WTC11 (cell line): ENCODE measurements around the gene YWHAH. TPM values are rescaled to one million over a fixed set of nuclear protein-coding genes. Genes with fewer than 3 reads are reported as not detected.
A peak's percentile ranks its signal among the peaks of the same experiment; 100 is the strongest.

Source experiments
- ATAC-seq: fragments of 200-7000 bp; cut with Tn5 transposase; 2 replicates; pipeline ENCODE4 v1.10.0; 2021; ENCODE audit warnings: mild to moderate bottlenecking, moderate library complexity
- CTCF ChIA-PET: fragments of 300-600 bp; sonication (Branson Sonifier 250); formaldehyde crosslinking; loops from one replicate; lab custom pipeline; 2021; ENCODE audit warnings: antibody characterized with exemption; lab: Charles Lee
- POLR2A ChIA-PET: fragments of 350-600 bp; sonication (Branson Sonifier 250); formaldehyde crosslinking; loops from one replicate; lab custom pipeline; 2021; ENCODE audit warnings: antibody characterized with exemption; lab: Charles Lee
- DNase-seq: peaks from one replicate; pipeline ENCODE4 v3.0.0; 2021; ENCODE audit warnings: low spot score
- H3K27ac Mint-ChIP-seq: 2 replicates; pipeline ENCODE4 v1.8.0; 2021; ENCODE audit warnings: mixed read lengths
- H3K27me3 Mint-ChIP-seq: 2 replicates; pipeline ENCODE4 v1.8.0; 2021; ENCODE audit warnings: low read depth, mild to moderate bottlenecking, moderate library complexity, mixed read lengths
- H3K36me3 Mint-ChIP-seq: 2 replicates; pipeline ENCODE4 v1.8.0; 2021; ENCODE audit warnings: mixed read lengths
- H3K4me1 Mint-ChIP-seq: 2 replicates; pipeline ENCODE4 v1.8.0; 2022; ENCODE audit warnings: mixed read lengths
- H3K4me3 Mint-ChIP-seq: 2 replicates; pipeline ENCODE4 v1.8.0; 2021; ENCODE audit warnings: mild to moderate bottlenecking, moderate library complexity, mixed read lengths
- H3K9me3 Mint-ChIP-seq: 2 replicates; pipeline ENCODE4 v1.8.0; 2021; ENCODE audit warnings: mixed read lengths
- EMX1 ChIP-seq: fragments of 250-450 bp; sonication (Bioruptor Pico); IDR thresholded peaks from 2 replicates; pipeline ENCODE4 v1.8.0; 2021; ENCODE audit warnings: mild to moderate bottlenecking
- GABPB1 ChIP-seq: sonication (generic); formaldehyde crosslinking; IDR thresholded peaks from 2 replicates; pipeline ENCODE4 v1.8.1; 2023; ENCODE audit warnings: mild to moderate bottlenecking, missing genetic modification reagents
- JUN ChIP-seq: sonication (generic); formaldehyde crosslinking; IDR thresholded peaks from 2 replicates; pipeline ENCODE4 v1.8.0; 2023; ENCODE audit warnings: mild to moderate bottlenecking, missing genetic modification reagents
- NFE2L1 ChIP-seq: sonication (generic); formaldehyde crosslinking; IDR thresholded peaks from 2 replicates; pipeline ENCODE4 v1.8.1; 2023; ENCODE audit warnings: missing genetic modification reagents
- NFYB ChIP-seq: sonication (generic); formaldehyde crosslinking; conservative IDR thresholded peaks from 2 replicates; pipeline ENCODE4 v1.8.0; 2022; ENCODE audit warnings: low read depth, missing genetic modification reagents
- NR1H2 ChIP-seq: sonication (generic); formaldehyde crosslinking; IDR thresholded peaks from 2 replicates; pipeline ENCODE4 v1.9.0; 2021; ENCODE audit warnings: mild to moderate bottlenecking, moderate library complexity, missing genetic modification reagents
- PRRX2 ChIP-seq: fragments of 250-450 bp; sonication (Bioruptor Pico); IDR thresholded peaks from 2 replicates; pipeline ENCODE4 v1.8.0; 2021; ENCODE audit warnings: mild to moderate bottlenecking
- RELA ChIP-seq: sonication (generic); formaldehyde crosslinking; IDR thresholded peaks from 2 replicates; pipeline ENCODE4 v1.8.1; 2022; ENCODE audit warnings: missing genetic modification reagents, mild to moderate bottlenecking, borderline replicate concordance
- SOX15 ChIP-seq: fragments of 250-450 bp; sonication (Bioruptor Pico); IDR thresholded peaks from 2 replicates; pipeline ENCODE4 v1.9.0; 2021; ENCODE audit warnings: mild to moderate bottlenecking
- TEAD1 ChIP-seq: sonication (generic); formaldehyde crosslinking; IDR thresholded peaks from 2 replicates; pipeline ENCODE4 v1.8.0; 2022; ENCODE audit warnings: mild to moderate bottlenecking, missing genetic modification reagents
- TEAD4 ChIP-seq: sonication (generic); formaldehyde crosslinking; IDR thresholded peaks from 2 replicates; pipeline ENCODE4 v1.8.0; 2022; ENCODE audit warnings: mild to moderate bottlenecking, missing genetic modification reagents
- ZNF219 ChIP-seq: sonication (generic); formaldehyde crosslinking; IDR thresholded peaks from 2 replicates; pipeline ENCODE4 v1.8.0; 2023; ENCODE audit warnings: missing genetic modification reagents, mild to moderate bottlenecking, borderline replicate concordance
- ZNF416 ChIP-seq: fragments of 250-450 bp; sonication (Bioruptor Pico); IDR thresholded peaks from 2 replicates; pipeline ENCODE4 v1.9.0; 2021; ENCODE audit warnings: mild to moderate bottlenecking, inconsistent platforms
- total RNA-seq: library from RNA; stranded (reverse); gene quantifications from 3 replicates; pipeline ENCODE4 v1.2.3, GENCODE V29; 2021
- TF ChIP-seq, protein P1 (sequence below): fragments of 250-450 bp; sonication (Bioruptor Pico); IDR thresholded peaks from 2 replicates; pipeline ENCODE4 v1.9.0; 2021; ENCODE audit warnings: mild to moderate bottlenecking
- TF ChIP-seq, protein P2 (sequence below): sonication (generic); formaldehyde crosslinking; IDR thresholded peaks from 2 replicates; pipeline ENCODE4 v1.8.1; 2023; ENCODE audit warnings: mild to moderate bottlenecking, missing genetic modification reagents, moderate library complexity
- TF ChIP-seq, protein P3 (sequence below): fragments of 250-450 bp; sonication (Bioruptor Pico); IDR thresholded peaks from 2 replicates; pipeline ENCODE4 v2.1.2; 2022; ENCODE audit warnings: mild to moderate bottlenecking, moderate library complexity
- TF ChIP-seq, protein P4 (sequence below): sonication (generic); formaldehyde crosslinking; IDR thresholded peaks from 2 replicates; pipeline ENCODE4 v1.8.0; 2022; ENCODE audit warnings: mild to moderate bottlenecking, missing genetic modification reagents
- TF ChIP-seq, protein P5 (sequence below): fragments of 250-450 bp; sonication (Bioruptor Pico); IDR thresholded peaks from 2 replicates; pipeline ENCODE4 v1.9.0; 2021; ENCODE audit warnings: mild to moderate bottlenecking
- TF ChIP-seq, protein P6 (sequence below): sonication (generic); formaldehyde crosslinking; IDR thresholded peaks from 2 replicates; pipeline ENCODE4 v1.8.1; 2022; ENCODE audit warnings: low read depth, missing genetic modification reagents, borderline replicate concordance
- TF ChIP-seq, protein P7 (sequence below): sonication (generic); formaldehyde crosslinking; IDR thresholded peaks from 2 replicates; pipeline ENCODE4 v1.8.1; 2023; ENCODE audit warnings: mild to moderate bottlenecking, missing genetic modification reagents, moderate library complexity
- TF ChIP-seq, protein P8 (sequence below): sonication (generic); formaldehyde crosslinking; IDR thresholded peaks from 2 replicates; pipeline ENCODE4 v1.8.0; 2022; ENCODE audit warnings: mild to moderate bottlenecking, missing genetic modification reagents
- TF ChIP-seq, protein P9 (sequence below): sonication (generic); formaldehyde crosslinking; IDR thresholded peaks from 2 replicates; pipeline ENCODE4 v1.8.0; 2022; ENCODE audit warnings: mild to moderate bottlenecking, missing genetic modification reagents

YWHAH gene
- total RNA-seq, 1 experiment from 2014 or later, result 203 TPM

DNA sequence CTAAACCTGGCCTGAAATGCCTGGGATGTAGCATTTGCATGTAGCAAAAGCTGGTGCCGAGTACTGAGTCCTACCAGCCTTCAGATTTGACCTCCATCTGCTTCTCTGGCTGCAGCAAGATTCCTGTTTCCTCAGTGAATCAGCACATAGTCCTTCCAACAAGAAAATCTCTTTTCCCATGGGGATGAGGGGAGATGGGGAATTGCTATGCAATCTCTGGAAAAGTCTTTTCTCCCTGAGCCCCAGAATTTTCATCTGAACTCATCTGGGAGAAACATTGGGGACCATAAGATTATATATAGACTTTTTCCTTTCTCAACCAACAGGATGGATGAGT is 32.0 kb upstream of the YWHAH start:
- H3K4me3 Mint-ChIP-seq, result no peak overlapping the region
- no peak for DNase-seq
- H3K36me3 Mint-ChIP-seq, result peaks cover 4% of the 10 kb centered on the region
- CTCF ChIA-PET, result no interaction called here
- no peaks in the 10 kb centered on the region for H3K4me1 Mint-ChIP-seq
- H3K9me3 Mint-ChIP-seq, result no peaks in the 10 kb centered on the region
- TF ChIP-seq TEAD1 (no peak), EMX1 (CRISPR knock-in tag) (no peak), JUN (no peak), NFE2L1 (CRISPR knock-in tag) (no peak), NFYB (CRISPR knock-in tag) (no peak), ZNF416 (CRISPR knock-in tag) (no peak)
- TF ChIP-seq, protein P1, sequence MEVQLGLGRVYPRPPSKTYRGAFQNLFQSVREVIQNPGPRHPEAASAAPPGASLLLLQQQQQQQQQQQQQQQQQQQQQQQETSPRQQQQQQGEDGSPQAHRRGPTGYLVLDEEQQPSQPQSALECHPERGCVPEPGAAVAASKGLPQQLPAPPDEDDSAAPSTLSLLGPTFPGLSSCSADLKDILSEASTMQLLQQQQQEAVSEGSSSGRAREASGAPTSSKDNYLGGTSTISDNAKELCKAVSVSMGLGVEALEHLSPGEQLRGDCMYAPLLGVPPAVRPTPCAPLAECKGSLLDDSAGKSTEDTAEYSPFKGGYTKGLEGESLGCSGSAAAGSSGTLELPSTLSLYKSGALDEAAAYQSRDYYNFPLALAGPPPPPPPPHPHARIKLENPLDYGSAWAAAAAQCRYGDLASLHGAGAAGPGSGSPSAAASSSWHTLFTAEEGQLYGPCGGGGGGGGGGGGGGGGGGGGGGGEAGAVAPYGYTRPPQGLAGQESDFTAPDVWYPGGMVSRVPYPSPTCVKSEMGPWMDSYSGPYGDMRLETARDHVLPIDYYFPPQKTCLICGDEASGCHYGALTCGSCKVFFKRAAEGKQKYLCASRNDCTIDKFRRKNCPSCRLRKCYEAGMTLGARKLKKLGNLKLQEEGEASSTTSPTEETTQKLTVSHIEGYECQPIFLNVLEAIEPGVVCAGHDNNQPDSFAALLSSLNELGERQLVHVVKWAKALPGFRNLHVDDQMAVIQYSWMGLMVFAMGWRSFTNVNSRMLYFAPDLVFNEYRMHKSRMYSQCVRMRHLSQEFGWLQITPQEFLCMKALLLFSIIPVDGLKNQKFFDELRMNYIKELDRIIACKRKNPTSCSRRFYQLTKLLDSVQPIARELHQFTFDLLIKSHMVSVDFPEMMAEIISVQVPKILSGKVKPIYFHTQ (CRISPR knock-in tag), result no peak
- TF ChIP-seq, protein P2, sequence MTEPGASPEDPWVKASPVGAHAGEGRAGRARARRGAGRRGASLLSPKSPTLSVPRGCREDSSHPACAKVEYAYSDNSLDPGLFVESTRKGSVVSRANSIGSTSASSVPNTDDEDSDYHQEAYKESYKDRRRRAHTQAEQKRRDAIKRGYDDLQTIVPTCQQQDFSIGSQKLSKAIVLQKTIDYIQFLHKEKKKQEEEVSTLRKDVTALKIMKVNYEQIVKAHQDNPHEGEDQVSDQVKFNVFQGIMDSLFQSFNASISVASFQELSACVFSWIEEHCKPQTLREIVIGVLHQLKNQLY (CRISPR knock-in tag), result no peak
- TF ChIP-seq, protein P3, sequence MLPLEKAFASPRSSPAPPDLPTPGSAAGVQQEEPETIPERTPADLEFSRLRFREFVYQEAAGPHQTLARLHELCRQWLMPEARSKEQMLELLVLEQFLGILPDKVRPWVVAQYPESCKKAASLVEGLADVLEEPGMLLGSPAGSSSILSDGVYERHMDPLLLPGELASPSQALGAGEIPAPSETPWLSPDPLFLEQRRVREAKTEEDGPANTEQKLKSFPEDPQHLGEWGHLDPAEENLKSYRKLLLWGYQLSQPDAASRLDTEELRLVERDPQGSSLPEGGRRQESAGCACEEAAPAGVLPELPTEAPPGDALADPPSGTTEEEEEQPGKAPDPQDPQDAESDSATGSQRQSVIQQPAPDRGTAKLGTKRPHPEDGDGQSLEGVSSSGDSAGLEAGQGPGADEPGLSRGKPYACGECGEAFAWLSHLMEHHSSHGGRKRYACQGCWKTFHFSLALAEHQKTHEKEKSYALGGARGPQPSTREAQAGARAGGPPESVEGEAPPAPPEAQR (CRISPR knock-in tag), result no peak
- TF ChIP-seq, protein P4, sequence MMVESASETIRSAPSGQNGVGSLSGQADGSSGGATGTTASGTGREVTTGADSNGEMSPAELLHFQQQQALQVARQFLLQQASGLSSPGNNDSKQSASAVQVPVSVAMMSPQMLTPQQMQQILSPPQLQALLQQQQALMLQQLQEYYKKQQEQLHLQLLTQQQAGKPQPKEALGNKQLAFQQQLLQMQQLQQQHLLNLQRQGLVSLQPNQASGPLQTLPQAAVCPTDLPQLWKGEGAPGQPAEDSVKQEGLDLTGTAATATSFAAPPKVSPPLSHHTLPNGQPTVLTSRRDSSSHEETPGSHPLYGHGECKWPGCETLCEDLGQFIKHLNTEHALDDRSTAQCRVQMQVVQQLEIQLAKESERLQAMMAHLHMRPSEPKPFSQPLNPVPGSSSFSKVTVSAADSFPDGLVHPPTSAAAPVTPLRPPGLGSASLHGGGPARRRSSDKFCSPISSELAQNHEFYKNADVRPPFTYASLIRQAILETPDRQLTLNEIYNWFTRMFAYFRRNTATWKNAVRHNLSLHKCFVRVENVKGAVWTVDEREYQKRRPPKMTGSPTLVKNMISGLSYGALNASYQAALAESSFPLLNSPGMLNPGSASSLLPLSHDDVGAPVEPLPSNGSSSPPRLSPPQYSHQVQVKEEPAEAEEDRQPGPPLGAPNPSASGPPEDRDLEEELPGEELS (CRISPR knock-in tag), result no peak
- TF ChIP-seq, all 79 proteins: peak for 0
- Mint-ChIP-seq H3K27ac (no peak overlapping the region), H3K27me3 (no peaks in the 10 kb centered on the region)
- ATAC-seq, result no peak
- POLR2A ChIA-PET, result no interaction called here

DNA sequence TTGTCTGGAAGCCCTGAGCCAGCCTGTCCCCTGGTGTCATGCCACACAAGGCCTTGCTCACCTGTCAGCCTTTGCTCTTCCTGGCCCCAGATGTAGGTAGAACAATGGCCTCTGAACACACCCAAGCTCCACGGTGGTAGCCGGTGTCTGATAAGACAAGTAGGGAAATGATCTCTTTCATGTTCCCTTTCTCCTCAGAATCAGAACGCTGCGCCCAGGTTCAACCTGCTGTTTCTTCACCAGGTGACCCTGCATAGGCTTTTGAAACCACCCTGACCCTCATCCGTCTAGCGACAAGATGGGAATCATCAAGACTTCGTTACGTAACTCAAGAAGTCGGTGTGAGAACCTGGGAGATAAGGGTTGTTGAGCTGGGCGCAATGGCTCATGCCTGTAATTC is 28.7 kb upstream of the YWHAH start:
- H3K4me3 Mint-ChIP-seq, result no peak overlapping the region
- DNase-seq (no peak), ATAC-seq (no peak)
- H3K27ac Mint-ChIP-seq, result peak overlapping the region; percentile 19; the same call in 1 of the 2 replicates
- H3K27me3 Mint-ChIP-seq, result no peaks in the 10 kb centered on the region
- H3K9me3 Mint-ChIP-seq, result no peaks in the 10 kb centered on the region
- ChIA-PET POLR2A (no interaction called here), CTCF (interaction anchor here (4.7 kb wide), 1 partner anchor 55 kb away, joined by 31 read pairs; no protein-coding TSS in a partner anchor)
- no peaks in the 10 kb centered on the region for H3K36me3 Mint-ChIP-seq
- no peaks in the 10 kb centered on the region for H3K4me1 Mint-ChIP-seq
- TF ChIP-seq, protein P4 (CRISPR knock-in tag), result no peak
- TF ChIP-seq, protein P5, sequence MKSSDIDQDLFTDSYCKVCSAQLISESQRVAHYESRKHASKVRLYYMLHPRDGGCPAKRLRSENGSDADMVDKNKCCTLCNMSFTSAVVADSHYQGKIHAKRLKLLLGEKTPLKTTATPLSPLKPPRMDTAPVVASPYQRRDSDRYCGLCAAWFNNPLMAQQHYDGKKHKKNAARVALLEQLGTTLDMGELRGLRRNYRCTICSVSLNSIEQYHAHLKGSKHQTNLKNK (CRISPR knock-in tag), result no peak
- TF ChIP-seq RELA (no peak), ZNF416 (CRISPR knock-in tag) (no peak), GABPB1 (no peak), NR1H2 (CRISPR knock-in tag) (no peak), NFYB (CRISPR knock-in tag) (no peak), PRRX2 (no peak), TEAD4 (no peak), SOX15 (no peak), ZNF219 (CRISPR knock-in tag) (no peak)
- TF ChIP-seq, protein P6, sequence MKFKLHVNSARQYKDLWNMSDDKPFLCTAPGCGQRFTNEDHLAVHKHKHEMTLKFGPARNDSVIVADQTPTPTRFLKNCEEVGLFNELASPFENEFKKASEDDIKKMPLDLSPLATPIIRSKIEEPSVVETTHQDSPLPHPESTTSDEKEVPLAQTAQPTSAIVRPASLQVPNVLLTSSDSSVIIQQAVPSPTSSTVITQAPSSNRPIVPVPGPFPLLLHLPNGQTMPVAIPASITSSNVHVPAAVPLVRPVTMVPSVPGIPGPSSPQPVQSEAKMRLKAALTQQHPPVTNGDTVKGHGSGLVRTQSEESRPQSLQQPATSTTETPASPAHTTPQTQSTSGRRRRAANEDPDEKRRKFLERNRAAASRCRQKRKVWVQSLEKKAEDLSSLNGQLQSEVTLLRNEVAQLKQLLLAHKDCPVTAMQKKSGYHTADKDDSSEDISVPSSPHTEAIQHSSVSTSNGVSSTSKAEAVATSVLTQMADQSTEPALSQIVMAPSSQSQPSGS, result no peak
- TF ChIP-seq, protein P7, sequence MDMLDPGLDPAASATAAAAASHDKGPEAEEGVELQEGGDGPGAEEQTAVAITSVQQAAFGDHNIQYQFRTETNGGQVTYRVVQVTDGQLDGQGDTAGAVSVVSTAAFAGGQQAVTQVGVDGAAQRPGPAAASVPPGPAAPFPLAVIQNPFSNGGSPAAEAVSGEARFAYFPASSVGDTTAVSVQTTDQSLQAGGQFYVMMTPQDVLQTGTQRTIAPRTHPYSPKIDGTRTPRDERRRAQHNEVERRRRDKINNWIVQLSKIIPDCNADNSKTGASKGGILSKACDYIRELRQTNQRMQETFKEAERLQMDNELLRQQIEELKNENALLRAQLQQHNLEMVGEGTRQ (CRISPR knock-in tag), result no peak
- TF ChIP-seq, protein P8, sequence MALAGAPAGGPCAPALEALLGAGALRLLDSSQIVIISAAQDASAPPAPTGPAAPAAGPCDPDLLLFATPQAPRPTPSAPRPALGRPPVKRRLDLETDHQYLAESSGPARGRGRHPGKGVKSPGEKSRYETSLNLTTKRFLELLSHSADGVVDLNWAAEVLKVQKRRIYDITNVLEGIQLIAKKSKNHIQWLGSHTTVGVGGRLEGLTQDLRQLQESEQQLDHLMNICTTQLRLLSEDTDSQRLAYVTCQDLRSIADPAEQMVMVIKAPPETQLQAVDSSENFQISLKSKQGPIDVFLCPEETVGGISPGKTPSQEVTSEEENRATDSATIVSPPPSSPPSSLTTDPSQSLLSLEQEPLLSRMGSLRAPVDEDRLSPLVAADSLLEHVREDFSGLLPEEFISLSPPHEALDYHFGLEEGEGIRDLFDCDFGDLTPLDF, result no peak
- TF ChIP-seq, protein P9, sequence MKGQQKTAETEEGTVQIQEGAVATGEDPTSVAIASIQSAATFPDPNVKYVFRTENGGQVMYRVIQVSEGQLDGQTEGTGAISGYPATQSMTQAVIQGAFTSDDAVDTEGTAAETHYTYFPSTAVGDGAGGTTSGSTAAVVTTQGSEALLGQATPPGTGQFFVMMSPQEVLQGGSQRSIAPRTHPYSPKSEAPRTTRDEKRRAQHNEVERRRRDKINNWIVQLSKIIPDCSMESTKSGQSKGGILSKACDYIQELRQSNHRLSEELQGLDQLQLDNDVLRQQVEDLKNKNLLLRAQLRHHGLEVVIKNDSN (CRISPR knock-in tag), result no peak
